ENCODE results near the gene UBTF. TPM values are rescaled to one million over a fixed set of nuclear protein-coding genes. Genes with fewer than 3 reads are reported as not detected.

UBTF gene
- total and polyA plus RNA-seq, 2 of the 8 experiments (the other 6 are each of a cell fraction or from before 2014, with no cell fraction given), result 14.7 to 106 TPM

DNA sequence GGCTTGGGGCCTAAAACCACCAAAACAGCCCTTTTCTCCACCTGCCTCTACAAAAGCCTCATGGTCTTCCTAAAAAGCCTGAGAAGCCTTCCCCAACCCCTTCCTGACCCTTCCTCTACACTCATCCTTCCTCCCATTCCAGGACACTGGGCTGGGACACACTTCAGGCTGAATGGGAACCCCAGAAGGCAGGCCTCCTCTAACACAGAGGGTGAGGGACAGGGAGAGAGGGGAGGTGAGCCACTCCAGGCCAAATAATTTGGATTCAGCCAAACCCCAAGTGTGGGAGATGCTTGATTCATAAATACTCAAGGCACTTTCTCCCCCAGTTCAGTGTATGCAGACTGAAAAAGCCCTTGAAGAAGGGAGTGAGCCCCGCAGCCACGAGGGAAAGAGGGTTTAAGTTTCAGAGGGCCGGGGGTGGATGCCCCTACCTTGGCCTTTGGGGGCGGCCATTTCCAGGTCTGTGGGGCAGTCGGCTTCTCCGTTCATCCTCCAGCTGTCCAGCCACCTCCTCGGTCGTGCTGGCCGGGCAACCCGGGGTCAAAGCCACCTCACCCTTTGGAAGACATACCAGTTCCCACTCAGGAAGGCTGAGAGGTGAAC lies 1.6 kb downstream of the UBTF start:
- H3K4me1 ChIP-seq (replicated peaks in 1 of 4; ENCODE audit: control insufficient read depth in 3 of 4, insufficient read depth in 4 of 4, low read length in 3 of 4), result peaks cover 3 to 19% (median 4%) of the 10 kb centered on the region in 4 experiments; a peak in 6 of 7 replicates
- peak overlapping the region; percentile 92; the same call in 1 of the 2 replicates for H2BK12ac ChIP-seq (ENCODE audit: low read depth, low read length)
- peak overlapping the region; percentile 76; the same call in 1 of the 2 replicates for H3K27ac ChIP-seq (ENCODE audit: low read depth, low read length)
- H3K27me3 ChIP-seq (replicated peaks in 1 of 4; ENCODE audit: control insufficient read depth in 3 of 4, extremely low read depth in 1 of 4, insufficient read depth in 3 of 4, low read length in 3 of 4), result no peaks in the 10 kb centered on the region
- no peak for TF ChIP-seq POU5F1 (IDR thresholded peaks at IDR 0.05; ENCODE audit: low read depth, low read length)
- peak; percentile 59 for TF ChIP-seq YY1 (IDR thresholded peaks at IDR 0.05; ENCODE audit: low read depth, low read length)
- no peak for TF ChIP-seq SRF (IDR thresholded peaks at IDR 0.05; ENCODE audit: low read depth, low read length)
- no peaks in the 10 kb centered on the region for H3K9me3 ChIP-seq (ENCODE audit: insufficient read depth in 2 of 2, low read depth in 1 of 2, low read length in 1 of 2)
- no peak overlapping the region for H2BK20ac ChIP-seq (ENCODE audit: low read length)
- H4K8ac ChIP-seq (ENCODE audit: extremely low read depth, insufficient read depth, low read length), result peak overlapping the region; percentile 29
- no peak overlapping the region for H3K14ac ChIP-seq (ENCODE audit: insufficient read length)
- ChIA-PET POLR2A (ENCODE audit: partially characterized antibody) (interaction anchor here (0.6 to 8.7 kb wide), 9 partner anchors 11 to 136 kb away, joined by 3 to 78 read pairs (median 4); partner anchors contain the start of genes ATXN7L3 and RUNDC3A), CTCF (ENCODE audit: partially characterized antibody) (interaction anchor here (0.8 to 12.7 kb wide), 16 partner anchors 10 to 134 kb away, joined by 3 to 158 read pairs (median 4); partner anchors contain the start of gene GRN)
- H3K4me3 ChIP-seq (ENCODE audit: extremely low read depth in 1 of 4, insufficient read depth in 2 of 4, low read depth in 3 of 4, low read length in 4 of 4), result peak overlapping the region; percentile 67 to 100 (median 84)
- H3K18ac ChIP-seq (ENCODE audit: extremely low read depth, low read length), result peak overlapping the region; percentile 25; the same call in 1 of the 2 replicates
- peaks cover 9% of the 10 kb centered on the region for H3K79me1 ChIP-seq (ENCODE audit: low read depth, low read length)
- H3K56ac ChIP-seq (replicated peaks; ENCODE audit: insufficient read length, low read depth, low read length), result peak overlapping the region; percentile 56
- FAIRE-seq (no peak), DNase-seq (ENCODE audit: low read depth in 1 of 2, low spot score in 2 of 2) (no peak)
- peaks cover 21% of the 10 kb centered on the region for H3K23me2 ChIP-seq (ENCODE audit: low read depth, low read length)
- peak overlapping the region; percentile 88 for H4K91ac ChIP-seq (replicated peaks; ENCODE audit: insufficient read length, low read length)
- H3K36me3 ChIP-seq (ENCODE audit: control insufficient read depth in 2 of 4, insufficient read depth in 4 of 4, low read length in 3 of 4), result peaks cover 20 to 33% (median 29%) of the 10 kb centered on the region in 4 experiments; a peak in 7 of 8 replicates
- H2BK120ac ChIP-seq (replicated peaks; ENCODE audit: low read depth, low read length), result peak overlapping the region; percentile 51
- H2BK15ac ChIP-seq (ENCODE audit: low read length), result peak overlapping the region; percentile 37; the same call in 1 of the 2 replicates
- 18% methylated on average over 6 of the region's 10 CpGs; no CpG with 5 or more reads in 1 of the 2 experiments for WGBS, 2 experiments (ENCODE audit: extremely low coverage in 1 of 2, insufficient coverage in 1 of 2, insufficient read length in 1 of 2, insufficient replicate concordance in 2 of 2, low coverage in 1 of 2, low lambda C conversion rate in 2 of 2, missing lambda C conversion rate in 1 of 2)
- no peak overlapping the region; the same call in 1 of the 2 replicates for H2AK5ac ChIP-seq (ENCODE audit: low read depth, low read length)
- H3K79me2 ChIP-seq (ENCODE audit: control insufficient read depth in 1 of 2, insufficient read depth in 2 of 2, low read length in 2 of 2), result peaks cover 11 to 23% of the 10 kb centered on the region in 2 experiments
- H2AFZ ChIP-seq (ENCODE audit: low read length), result no peak overlapping the region
- peak overlapping the region; percentile 87 to 98 for H3K4me2 ChIP-seq (ENCODE audit: insufficient read depth in 1 of 2, low read depth in 2 of 2, low read length in 2 of 2)
- no peak overlapping the region for H3K23ac ChIP-seq (ENCODE audit: insufficient read length)
- H2BK5ac ChIP-seq (ENCODE audit: low read depth, low read length), result peak overlapping the region; percentile 97
- peak overlapping the region; percentile 98 for H3K4ac ChIP-seq (replicated peaks; ENCODE audit: insufficient read length, low read depth, low read length)
- peak overlapping the region; percentile 93 for H4K5ac ChIP-seq (ENCODE audit: insufficient read length, low read depth, low read length)
- peaks cover 0 to 8% of the 10 kb centered on the region in 2 experiments for H4K20me1 ChIP-seq (replicated peaks in 1 of 2; ENCODE audit: control insufficient read depth in 1 of 2, insufficient read depth in 2 of 2, low read length in 2 of 2)
- peak overlapping the region; percentile 49 to 71 (median 62) for H3K9ac ChIP-seq (replicated peaks in 1 of 4; ENCODE audit: extremely low read depth in 1 of 4, low read depth in 3 of 4, low read length in 3 of 4)
